HG03432 (cell line): ENCODE results near the gene WNT1.

Experiments
- ATAC-seq: cut with Tn5 transposase; IDR thresholded peaks from one replicate; pipeline ENCODE4 v1.9.1; 2021; ENCODE audit warnings: mild to moderate bottlenecking, moderate library complexity; ENCODE audit not compliant: unreplicated experiment

Gene WNT1

DNA sequence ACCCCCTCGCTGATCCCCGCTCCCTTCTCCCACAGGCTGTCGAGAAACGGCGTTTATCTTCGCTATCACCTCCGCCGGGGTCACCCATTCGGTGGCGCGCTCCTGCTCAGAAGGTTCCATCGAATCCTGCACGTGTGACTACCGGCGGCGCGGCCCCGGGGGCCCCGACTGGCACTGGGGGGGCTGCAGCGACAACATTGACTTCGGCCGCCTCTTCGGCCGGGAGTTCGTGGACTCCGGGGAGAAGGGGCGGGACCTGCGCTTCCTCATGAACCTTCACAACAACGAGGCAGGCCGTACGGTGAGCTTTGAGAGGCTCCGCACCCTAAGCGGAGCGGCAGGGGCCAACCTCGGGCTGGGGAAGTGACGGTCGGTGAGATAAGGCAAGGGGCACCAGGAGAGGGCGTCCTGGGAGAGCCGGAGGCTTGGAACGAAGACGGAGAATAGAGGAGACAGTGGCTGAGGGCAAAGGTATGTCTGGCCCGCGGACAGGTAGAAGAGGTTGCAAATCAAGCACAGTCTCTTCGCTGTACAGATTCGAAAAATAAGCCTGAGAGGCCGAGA, 2.3 kb downstream of the WNT1 start:
- no peak for ATAC-seq

DNA sequence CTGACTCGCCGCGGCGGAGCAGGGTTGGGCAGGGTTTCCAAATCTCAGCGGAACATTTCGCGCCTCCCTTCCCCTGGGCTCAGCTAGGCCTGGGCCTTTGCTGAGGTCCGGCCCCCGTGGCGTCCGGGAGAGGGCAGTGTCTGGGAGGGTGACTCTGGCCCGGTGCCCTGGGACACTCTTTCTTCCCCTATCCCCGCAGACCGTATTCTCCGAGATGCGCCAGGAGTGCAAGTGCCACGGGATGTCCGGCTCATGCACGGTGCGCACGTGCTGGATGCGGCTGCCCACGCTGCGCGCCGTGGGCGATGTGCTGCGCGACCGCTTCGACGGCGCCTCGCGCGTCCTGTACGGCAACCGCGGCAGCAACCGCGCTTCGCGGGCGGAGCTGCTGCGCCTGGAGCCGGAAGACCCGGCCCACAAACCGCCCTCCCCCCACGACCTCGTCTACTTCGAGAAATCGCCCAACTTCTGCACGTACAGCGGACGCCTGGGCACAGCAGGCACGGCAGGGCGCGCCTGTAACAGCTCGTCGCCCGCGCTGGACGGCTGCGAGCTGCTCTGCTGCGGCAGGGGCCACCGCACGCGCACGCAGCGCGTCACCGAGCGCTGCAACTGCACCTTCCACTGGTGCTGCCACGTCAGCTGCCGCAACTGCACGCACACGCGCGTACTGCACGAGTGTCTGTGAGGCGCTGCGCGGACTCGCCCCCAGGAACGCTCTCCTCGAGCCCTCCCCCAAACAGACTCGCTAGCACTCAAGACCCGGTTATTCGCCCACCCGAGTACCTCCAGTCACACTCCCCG, 3.0 kb downstream of the WNT1 start:
- no peak for ATAC-seq

DNA sequence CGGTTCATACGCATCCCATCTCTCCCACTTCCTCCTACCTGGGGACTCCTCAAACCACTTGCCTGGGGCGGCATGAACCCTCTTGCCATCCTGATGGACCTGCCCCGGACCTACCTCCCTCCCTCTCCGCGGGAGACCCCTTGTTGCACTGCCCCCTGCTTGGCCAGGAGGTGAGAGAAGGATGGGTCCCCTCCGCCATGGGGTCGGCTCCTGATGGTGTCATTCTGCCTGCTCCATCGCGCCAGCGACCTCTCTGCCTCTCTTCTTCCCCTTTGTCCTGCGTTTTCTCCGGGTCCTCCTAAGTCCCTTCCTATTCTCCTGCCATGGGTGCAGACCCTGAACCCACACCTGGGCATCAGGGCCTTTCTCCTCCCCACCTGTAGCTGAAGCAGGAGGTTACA, 3.6 kb downstream of the WNT1 start:
- ATAC-seq, result no peak

DNA sequence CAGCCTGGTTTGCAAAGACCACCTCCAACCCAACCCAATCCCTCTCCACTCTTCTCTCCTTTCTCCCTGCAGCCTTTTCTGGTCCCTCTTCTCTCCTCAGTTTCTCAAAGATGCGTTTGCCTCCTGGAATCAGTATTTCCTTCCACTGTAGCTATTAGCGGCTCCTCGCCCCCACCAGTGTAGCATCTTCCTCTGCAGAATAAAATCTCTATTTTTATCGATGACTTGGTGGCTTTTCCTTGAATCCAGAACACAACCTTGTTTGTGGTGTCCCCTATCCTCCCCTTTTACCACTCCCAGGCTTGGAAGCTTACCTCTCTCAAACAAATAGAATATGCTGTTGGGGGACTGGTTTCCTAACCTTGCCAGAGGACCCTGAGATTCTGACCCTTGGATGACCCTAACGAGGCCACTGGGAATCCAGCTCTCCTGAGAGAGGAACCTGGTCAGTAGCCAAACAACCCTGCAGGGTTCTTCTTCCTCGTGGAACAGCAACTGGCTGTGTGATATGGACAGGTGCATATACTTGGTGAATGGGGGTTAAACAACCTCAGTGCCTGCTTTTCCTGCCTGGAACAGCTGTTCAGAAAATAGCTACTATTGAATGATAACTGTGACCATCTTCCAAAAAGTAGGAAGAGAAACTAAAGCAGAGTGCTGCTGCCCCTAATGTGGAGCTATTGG, 4.4 kb downstream of the WNT1 start:
- ATAC-seq, result no peak

DNA sequence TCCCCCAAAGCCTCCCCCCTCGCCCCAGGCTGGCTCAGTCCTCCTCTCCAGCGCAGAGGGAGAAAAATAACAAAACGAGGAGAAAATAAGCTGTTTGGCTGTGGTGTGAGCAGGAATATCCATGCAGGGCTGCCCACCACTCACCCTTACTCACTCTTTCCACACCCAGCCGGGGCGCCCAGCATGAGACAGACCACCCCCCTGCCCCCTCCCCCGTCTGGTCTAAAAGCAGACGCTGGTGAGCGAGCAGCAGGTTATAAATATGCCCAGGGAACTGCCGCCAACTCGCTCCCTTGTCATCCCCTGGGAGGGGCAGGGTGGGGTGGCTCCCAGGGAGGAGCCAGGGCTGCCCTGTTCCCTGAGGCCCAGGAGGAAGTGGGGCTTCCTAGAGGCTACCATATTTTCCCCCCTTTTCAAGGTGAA, 7.4 kb downstream of the WNT1 start:
- no peak for ATAC-seq

DNA sequence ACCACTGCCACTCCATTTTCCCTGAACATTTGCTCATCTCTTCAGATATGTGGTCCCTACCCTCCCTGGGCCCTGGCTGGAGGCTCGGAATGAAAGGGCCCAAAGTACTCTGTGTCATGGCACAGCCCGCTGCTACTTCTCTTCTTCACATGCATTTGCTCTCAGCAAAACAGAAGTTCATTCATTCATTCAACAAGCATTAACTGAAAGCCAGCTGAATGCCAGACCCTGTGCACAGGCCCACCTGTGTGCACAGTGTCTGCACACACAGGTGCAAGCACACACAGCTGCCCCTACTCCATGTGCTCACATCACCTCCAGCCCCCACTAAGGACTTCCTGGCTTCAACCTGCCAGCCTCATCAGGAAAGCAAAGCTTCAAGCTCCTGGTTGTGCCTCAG, 7.8 kb downstream of the WNT1 start:
- ATAC-seq, result no peak

DNA sequence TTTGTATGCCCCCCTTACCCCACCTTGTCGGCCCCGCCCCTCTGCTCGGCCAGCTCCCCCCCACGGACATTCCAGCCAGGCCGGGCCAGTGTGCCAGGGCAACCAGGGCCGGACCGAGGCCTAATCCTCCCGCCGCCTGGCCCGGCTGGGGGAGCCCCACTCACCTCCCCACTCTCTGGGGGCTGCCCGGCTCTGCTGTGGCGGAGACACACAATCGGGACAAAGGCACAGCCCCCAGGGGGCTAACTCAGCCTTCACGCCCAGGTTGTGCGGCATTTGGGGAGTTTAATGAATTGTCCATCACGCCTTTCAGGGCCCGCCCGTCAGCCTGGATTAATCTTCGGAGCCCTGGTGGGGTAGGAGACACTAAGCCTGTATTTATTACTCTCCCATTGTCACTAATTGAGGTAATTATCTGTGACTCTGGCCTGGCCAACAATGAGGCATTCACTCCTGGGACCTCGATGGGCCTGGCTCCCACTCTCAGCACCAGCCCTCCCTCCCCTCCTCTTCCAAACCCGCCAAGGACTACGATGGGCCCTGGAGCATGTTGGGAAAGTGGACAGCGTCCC, 8.7 kb downstream of the WNT1 start:
- ATAC-seq, result no peak

DNA sequence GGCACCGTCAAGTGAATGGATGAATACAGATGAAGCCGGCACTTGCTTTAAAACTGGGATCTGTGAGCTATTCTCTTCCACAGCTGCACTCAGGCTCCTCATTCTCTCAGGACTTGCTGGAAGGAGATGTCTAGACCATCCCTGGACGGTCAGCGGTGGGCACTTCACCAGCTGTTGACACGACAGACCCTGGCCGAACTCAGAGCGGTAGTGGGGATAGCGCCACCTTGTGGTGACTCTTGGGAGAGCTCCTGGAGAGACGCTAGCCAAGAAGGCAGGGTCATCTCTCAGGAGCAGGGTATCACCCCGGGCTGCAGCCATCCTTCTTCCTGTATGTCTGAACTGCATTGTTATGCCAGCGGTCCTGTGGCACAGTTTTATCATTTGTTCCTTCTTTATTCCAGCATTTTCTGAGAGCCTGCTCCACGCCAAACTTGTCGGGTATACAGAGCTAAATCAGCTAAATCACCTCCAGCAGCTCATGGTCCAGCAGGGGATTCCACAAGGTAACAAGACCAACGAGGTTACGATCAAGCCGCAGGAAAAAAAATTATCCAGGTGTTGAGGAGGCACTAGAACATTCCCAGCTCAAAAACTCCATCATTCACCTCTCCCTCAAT, 10.0 kb downstream of the WNT1 start:
- no peak for ATAC-seq

DNA sequence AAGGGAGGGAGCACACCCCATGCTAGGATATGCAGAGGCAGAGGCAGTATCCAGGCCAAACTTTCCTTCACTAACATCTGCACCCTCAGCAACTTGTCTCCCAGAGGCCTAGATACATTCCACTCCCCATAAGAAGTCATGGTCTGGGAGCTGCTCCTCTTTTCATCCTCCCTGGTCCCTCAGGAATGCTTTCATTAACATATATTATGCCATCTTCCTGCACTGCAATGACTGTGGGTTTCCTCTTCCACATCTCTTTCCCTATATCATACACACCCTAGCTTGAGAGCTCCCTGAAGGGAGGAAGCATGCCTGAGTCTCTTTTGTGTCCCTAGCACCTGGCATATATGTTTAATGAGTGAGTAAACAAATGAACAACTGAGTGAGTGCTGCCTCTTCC, 12.4 kb downstream of the WNT1 start:
- no peak for ATAC-seq

DNA sequence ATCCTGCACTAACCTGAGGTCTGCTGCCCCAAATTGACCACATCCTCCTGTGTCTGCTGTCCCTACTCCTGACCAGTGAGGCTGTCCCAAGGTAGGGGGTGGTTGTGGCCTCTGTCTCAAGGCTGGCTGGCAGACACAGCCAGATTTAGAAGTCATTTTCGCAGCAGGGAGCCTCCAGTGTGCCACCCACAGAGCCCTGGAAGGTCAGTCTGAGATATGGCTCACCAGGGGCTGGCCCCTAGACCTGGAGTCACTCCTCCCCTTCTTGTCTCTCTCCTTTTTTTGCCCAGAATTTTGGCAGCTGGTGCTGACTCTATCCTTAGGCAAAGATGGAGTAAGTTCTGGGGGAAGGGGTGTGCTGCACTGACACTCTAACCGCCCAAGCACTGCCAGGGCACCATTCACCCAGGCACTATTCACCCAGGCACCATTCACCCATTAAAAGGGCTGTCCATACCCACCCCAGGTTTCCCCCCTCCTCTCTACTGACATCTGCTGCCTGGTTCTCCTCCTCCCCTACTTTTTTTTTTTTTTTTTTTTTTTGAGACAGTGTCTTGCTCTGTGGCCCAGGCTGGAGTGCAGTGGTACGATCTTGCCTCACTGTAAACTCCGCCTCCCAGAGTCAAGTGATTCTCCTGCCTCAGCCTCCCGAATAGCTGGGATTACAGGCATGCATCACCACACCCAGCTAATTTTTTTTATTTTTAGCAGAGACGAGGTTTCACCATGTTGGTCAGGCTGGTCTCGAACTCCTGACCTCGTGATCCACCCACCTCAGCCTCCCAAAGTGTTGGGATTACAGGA, 13.3 kb downstream of the WNT1 start:
- no peak for ATAC-seq

DNA sequence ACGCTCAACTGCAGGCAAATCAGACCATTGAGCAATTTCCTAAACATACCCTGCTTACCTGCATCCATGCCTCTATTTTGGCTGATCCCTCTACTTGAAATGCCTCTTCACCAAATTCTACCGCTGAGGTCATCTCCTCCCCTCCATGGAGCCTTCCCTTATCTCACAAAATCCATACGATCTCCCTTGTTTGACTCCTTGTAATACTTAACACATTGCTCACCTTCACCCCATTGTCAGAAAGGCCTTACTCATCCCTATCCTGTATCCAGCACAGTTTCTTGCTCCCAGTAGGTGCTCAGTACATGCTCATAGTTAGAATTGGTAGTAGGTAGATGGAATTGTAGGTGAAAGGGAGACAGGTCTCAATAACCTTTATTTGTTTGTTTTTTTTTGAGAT, 15.7 kb downstream of the WNT1 start:
- ATAC-seq, result no peak

DNA sequence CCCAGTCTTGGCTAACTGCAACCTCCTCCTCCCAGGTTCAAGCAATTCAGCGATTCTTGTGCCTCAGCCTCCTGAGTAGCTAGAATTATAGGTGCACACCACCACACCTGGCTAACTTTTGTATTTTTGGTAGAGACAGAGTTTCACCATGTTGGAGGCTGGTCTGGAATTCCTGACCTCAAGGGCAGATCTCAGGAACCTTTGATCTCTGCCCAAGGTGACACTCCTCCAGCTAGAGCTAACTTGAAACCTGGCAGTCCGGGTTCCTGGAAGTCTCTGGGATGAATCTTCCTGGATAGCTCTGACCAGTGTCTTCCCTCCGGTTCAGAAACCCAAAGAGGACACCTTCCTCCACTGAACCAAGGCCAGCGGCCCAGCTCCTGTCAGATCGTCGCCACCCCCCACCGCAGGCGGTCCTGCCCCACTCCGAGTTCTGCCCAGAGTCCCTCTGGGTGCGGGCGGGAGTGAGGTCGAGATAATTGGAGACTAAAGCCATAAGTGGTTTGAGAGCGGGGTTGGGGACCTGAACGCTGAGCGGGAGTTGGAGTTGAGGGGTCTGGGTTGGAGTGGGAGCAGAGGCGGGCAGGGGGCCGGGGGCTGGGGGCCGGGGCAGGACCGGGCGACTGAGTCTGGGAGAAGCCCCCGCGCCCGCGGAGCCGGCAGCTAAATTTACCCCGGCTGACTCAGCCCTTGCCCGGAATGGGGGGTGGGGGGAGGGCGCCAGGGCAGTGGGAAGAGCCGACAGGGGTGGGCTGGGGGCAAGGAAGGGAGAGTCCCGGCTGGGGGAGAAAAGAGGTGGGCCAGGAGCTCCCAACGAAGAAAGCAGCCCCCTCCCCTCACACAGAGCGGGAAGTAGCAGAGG, 16.3 kb downstream of the WNT1 start:
- no peak for ATAC-seq

DNA sequence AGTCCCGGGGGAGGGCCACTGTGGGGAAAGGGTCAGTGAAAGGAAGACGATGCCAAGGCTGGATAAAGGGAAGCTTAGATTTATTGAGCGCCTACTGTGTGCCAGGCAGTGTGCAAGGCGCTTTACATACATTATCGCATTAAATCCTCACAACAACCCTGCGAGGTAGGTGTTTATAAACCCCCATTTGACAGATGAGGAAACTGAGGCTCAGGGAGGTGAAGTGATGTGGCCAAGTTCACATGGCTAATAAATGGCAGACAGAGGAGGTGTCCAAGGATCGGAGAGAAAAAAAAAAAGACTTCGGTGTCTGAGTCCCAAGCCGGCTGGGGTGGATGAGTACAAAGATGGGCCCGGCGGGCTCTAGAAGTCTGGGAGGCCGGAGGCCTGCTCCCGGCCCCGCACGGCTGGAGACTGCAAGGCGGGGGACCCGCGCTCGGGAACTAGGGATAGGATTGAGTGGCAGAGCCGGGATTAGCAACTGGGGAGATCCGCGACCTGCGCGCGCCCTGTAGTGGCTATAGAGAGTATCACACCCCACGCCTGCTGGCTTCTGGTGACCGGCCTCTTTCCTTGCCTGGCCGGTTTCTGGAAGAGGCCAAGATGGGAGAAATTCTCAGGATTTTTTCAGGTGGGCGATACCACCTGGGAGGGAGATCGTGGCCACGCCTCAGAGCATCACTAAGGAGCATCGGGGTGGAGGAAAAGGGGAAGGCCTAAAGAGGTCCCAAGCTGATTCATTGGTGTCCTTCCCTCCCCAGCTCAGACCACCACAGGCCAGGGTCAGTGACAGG, 17.2 kb downstream of the WNT1 start:
- no peak for ATAC-seq

DNA sequence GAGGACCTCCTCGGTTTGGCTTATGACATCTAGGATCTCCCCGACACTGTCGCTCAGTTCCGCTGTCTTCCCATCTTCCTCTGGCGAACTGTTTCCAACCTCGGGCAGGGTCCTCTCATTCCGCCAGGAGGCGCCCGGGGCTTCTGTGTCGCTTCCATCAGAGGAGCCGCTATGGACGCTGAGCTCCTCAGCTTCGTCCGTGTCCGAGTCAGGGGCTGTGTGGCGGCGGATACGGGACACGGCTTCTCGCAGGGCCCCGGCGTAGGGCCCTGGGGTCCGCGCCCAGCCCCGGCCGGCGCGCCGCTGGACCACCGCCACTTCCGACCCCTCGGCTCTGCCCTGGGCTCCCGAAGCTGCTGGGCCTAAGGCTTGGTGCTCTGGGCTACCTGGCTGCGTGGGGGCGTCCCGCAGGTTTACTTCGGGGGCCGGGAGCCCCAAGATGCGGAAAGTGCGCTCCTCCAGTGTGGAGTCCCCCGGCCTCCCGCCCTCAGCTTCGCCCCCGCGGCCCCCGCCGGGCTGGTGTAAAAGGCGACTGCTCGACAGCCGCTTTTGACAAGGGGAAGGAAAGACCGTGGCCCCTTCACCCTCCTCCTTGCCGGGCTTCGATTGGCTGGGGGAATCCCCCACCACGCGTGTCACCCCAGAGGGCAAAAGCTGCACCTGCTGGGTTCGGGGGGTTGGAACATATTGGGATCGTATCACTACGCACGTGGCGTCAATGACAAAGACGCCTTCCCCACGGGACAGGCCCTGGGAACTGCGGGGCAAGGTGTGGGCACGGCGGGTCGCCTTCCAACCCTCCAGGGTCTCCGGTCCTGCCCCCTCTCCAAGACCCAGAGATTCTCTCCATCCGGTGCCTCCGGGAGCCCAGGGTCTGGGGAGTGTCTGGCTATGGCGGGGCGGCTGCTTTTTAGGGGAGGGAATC, 18.9 kb downstream of the WNT1 start:
- ATAC-seq, result no peak

DNA sequence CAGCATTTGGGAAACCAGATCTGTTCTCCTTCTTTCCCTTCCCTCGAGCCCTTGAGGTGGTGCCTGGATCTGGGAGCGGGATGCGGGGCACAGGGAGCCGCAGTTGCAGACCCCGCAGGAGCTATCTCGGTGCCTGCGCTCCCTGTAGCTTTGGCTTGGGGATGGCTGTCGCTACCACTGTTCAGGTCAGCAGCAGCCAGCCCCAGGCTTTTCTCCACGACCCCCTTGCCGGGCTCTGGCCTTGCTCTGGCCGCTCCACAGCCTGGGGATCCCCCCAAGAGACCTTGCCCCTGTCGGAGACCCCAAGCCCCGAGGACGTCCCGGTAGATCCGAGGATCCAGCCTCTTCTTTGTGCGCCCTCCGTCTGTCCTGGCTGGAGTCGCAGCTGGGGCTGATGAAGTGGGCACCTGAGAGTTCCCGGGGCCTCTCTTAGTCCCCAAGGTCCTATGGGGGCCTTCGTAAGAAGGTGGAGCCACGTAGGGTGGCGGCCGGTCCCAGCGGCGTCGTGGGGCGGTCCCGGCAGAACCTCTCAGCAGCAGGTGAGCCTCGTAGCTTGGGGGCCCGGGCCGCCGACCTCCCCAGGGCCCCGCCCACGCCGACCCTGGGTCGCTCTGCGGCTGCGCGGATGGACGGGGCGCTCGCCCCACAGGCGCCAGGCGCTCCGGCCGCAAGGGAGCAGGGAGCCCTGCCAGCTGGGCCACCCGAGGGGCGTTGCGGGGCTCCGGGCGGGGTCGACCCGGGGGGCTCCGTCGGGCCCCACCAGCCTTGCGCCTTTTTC, 19.8 kb downstream of the WNT1 start:
- peak; percentile 52 for ATAC-seq

DNA sequence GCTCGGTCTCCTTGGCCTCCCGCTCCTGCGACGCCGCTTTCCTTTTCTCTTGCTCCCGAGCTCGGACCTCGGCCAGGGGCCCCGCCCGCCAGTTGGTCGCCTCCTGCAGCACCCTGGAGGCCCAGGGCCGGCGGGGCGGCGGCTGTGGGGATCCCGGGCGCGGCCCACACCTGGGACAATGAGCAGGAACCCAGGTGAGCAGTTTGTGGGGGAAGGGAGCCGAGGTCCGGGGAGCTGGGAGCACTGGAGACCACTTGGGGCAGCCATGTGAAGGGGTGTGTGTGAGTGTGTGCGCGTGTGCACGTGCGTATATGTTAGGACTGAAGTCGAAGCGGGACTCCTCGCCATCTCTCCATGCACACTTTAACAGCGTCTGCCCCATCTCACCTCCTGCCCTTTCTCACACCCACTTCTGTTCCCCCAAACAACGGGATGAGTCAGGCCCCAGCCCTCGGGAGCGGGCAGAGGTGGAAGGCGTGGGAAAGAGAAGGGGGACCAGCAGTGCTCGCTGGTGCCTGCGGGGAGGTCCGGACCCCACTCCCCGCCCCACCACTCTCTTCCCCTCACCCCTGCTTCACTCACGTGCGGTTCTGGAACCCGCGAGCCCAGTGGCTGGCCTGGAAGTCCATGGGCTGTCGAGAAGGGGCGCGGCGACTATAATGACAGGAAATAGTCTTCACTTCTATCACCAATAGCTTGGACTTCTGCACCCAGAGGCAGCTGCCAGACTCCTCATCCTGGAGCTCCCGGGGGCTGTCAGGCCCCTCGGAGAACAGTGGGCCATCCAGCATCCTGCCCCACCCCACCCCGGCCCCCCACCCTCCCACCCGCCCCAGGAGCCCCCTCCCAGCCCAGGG, 20.6 kb downstream of the WNT1 start:
- no peak for ATAC-seq
